ENCODE results near the gene ARFRP1.

Gene ARFRP1

DNA sequence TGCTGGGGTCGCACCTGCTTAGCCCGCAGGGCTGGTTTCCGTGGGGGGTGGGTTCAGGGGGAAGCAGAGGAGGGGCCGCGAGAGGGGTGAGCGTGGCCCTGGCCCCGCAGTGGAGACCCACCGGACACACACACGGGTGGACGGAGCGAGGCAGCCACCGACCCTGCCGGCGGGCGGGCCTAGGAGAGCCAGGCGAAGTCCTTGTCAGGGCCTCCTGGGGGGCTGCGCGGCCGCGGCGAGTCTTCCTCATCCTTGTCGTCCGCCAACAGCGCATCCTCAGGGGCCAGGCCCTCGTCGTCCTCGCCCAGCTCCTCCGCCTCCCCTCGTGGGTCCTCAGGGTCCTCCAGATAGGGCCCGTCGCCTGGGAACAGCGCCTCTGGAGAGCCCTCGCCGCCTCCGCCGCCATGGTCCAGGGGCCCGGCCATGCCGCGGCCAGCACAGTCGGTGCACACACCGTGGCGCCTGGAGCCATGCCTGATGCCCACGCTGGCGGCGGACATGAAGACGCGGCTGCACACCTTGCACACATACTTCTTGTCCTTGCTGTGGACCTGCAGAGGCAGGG is 39.1 kb upstream of the ARFRP1 start:
- TF ChIP-seq, protein P1, sequence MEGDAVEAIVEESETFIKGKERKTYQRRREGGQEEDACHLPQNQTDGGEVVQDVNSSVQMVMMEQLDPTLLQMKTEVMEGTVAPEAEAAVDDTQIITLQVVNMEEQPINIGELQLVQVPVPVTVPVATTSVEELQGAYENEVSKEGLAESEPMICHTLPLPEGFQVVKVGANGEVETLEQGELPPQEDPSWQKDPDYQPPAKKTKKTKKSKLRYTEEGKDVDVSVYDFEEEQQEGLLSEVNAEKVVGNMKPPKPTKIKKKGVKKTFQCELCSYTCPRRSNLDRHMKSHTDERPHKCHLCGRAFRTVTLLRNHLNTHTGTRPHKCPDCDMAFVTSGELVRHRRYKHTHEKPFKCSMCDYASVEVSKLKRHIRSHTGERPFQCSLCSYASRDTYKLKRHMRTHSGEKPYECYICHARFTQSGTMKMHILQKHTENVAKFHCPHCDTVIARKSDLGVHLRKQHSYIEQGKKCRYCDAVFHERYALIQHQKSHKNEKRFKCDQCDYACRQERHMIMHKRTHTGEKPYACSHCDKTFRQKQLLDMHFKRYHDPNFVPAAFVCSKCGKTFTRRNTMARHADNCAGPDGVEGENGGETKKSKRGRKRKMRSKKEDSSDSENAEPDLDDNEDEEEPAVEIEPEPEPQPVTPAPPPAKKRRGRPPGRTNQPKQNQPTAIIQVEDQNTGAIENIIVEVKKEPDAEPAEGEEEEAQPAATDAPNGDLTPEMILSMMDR (IDR thresholded peaks at IDR 0.05; ENCODE audit: extremely low read depth, missing control alignments): no peak
- peak; percentile 15 for DNase-seq (ENCODE audit: low spot score)

DNA sequence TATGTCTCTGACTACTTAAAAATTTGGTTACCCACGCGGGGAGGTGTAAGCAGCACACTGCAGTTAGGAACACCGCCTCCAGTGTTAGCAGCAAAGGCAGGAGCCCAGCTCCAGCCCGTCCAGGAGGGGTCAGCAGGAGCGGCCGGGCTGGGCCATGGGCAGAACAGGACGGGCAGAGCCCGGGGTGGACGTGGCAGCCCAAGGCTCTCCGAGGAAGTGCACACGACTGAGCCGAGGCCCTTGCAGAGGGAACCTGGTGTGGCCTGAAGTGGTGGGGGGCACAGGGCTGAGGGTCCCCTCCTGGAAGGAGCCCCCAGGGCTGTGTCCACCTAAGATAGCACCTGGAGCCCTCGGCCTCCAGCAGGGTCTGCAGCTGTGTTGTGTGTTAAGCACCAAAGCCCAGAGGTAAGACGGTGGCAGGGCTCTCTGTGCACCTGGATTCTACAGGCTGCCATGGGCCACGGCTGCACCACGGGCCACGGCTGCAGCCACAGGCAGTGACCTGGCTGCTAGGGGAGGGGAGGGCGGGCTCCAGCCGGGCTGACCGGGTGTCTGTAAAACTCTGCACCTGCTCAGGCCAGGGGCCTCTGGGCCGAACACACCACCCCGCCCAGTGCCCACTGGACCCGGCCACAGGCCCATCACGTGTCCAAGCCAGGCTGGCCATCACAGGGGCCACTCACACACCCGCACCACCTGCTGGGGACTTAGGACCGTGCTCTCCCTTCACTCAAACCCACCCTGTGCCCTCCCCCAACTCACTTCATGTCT is 38.4 kb upstream of the ARFRP1 start:
- peak; percentile 30 for DNase-seq (ENCODE audit: low spot score)
- TF ChIP-seq, protein P1 (IDR thresholded peaks at IDR 0.05; ENCODE audit: extremely low read depth, missing control alignments): no peak

DNA sequence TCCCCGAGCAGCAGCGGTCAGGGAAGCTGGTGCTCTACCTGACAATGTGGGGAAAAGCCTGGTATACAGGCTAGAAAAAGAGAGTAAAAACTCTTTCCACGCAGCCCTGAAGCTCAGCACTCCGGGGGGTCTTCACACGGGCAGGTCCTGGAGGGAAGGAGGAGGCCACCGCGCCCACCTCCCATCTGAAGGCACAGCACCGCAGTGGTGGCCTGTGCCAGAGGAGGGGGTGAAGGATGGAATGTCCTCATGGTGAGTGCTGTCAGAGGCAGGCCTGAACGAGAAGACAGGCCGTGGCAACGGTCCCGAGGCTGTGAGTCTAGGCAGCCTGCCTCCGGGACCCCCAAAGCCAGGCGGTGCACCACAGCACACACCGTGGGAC is 37.6 kb upstream of the ARFRP1 start:
- peak; percentile 28 for DNase-seq (ENCODE audit: low spot score)
- TF ChIP-seq, protein P1 (IDR thresholded peaks at IDR 0.05; ENCODE audit: extremely low read depth, missing control alignments): no peak

DNA sequence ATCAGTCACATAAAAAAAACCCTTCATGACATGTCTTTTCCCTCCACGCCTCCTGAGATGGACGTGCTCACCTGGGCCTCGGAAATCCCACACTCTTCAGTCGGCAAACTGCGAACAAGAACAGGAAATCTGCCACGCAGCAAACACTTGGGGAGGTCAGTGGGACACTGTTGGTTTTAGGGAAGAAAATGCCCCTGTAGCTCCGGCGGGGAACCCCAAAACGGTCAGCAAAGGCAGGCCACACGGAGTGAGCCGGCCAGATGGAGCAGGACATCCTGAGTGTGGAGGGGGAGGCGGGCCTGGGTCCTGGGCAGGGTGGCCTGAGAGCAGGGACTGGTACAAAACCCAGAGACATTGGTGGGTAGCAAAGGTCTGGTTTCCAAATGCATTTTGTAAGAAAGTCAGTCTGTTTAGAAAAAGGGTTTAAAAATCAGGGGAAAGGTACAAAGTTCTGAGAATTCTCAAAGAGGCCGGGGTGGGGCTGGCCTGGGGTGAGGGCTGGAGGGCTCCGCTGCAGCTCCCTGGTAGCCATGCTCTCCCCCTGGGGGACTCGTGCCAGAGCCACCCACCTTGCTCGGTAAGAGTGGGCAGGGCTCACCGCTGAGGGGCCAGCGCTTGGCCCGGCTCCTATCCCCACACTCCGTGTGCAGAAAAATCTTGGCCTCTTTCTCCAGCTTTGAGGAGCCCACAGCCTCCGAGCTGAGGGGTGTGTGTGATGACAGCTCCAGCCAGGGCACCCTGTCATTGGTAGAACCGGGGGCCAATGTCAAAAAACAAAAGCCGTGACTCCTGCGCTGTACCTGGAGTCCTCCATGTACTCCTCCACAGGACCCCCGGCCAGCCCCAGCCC is 37.0 kb upstream of the ARFRP1 start:
- no peak for DNase-seq (ENCODE audit: low spot score)
- TF ChIP-seq, protein P1 (IDR thresholded peaks at IDR 0.05; ENCODE audit: extremely low read depth, missing control alignments): no peak

DNA sequence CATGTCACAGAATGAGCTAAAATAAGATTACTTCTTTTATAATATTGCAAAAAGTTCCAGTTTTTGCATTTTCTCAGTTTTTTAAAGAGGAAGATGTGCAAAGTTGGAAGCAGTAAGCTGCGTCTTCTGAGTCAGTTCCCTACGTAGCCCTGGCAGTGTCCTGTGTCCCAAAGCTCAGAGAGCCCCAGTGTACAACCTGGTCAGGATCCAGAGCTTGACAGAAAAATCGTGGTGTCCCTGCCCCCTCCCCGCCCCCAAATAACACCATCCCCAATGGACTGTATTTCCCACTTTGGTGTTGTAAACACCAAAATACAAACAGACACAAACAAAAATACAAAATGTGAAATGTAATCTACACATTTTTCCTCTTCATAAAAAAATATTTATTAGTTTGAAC is 36.4 kb upstream of the ARFRP1 start:
- TF ChIP-seq, protein P1 (IDR thresholded peaks at IDR 0.05; ENCODE audit: extremely low read depth, missing control alignments): no peak
- no peak for DNase-seq (ENCODE audit: low spot score)

DNA sequence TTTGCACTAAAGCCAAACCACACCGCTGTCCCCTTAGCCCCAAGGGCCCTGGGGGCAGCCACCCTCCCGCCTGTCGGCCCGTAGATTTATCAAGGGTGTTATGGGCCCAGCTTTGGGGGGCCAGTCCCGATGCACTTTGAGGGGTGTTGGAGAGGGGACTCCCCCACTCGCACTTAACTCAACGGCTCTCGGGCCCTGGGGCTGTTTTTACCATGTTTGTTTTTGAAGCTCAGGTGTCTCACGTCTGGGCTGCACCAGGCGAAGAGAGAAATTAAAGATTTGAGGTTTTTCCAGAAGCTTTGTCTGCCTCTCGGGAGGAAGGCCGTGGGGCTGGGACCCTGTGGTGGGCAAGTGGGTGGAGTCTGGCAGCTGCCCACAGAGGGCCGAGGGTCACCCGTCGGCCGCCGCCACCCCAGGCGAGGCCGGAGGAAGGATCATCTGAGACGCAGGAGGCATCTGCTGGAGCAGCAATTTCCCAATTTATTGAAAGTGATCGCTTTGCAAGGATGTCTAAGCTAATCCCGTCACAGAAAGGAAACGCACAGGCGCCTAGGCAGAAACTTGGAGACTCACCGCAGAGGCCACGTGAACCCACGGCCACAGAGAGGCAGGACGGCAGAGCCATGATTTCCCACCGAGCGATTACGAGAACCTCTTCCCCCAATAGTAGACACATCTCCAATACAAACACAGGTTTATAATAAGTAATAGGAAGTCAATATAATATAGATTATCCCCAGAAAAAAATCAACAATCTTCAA is 35.6 kb upstream of the ARFRP1 start:
- TF ChIP-seq, protein P1 (IDR thresholded peaks at IDR 0.05; ENCODE audit: extremely low read depth, missing control alignments): no peak
- no peak for DNase-seq (ENCODE audit: low spot score)
